GM08714 (cell line): Measurements from ENCODE around the gene MYH14.

Experiments
- H3K4me3 ChIP-seq: fragments of 200-500 bp; sonication (Bioruptor generic); 2 replicates; pipeline ENCODE4 v1.5.1; 2014; ENCODE audit warnings: mild to moderate bottlenecking, low read length, inconsistent platforms
- ZNF274 ChIP-seq: IDR thresholded peaks from 2 replicates; pipeline ENCODE4 v1.6.1; 2012; ENCODE audit warnings: mild to moderate bottlenecking, low read depth, low read length

The MYH14 gene

DNA sequence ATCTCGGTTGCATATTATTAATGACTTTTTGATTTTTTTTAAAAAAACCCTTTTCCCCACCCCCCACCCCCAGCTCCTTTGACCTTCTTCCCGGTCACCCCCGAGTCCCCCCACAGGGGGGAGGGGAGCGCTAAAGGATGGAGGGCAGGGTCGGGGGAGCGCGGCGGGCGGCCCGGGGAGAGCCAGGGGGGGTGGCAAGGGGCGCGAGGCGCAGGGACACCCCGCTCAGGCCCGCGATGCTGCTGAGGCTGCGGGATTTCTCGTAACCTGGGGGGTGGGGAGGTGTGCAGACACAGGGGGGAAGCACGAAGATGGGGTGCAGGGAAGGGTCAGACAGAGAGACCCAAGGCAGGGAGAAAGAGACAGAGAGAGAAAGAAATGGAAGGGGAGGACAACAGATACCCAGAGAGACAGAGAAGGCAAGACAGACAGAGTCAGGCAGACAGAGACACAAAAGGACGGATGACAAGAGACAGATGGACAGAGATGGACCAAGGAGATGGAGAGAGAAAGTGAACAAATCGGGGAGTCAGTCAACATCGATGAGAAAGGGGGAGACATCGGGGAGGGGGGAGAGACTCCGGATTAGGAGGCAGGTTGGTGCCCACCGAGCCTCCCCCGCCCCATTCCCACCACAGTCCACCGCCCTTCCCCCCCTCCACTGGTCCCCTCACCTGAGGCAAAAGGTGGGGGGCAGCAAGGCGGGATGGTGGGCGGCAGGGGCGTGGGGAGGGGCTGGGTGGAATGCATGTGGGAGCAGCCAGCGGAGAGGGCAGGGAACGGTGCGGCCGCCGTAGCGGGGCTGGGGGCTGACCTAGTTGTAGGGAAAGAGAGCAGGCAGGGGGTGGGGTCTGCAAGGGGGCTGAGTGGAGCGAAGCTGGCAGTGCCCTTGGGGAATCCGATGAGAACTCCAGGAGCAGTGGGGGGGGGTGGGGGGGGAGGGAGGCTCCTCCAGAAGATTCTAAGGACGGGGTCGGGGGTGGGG is 111.6 kb downstream of the MYH14 start:
- no peak for TF ChIP-seq ZNF274
- no peak overlapping the region for H3K4me3 ChIP-seq

GRCh38 chr19:50315773-50316448 is 112.5 kb downstream of the MYH14 start:
- no peak for TF ChIP-seq ZNF274
- H3K4me3 ChIP-seq, result no peak overlapping the region

- no peak overlapping the region for H3K4me3 ChIP-seq
- TF ChIP-seq ZNF274, result no peak
Measured at GRCh38 chr19:50317115-50317514, 113.7 kb downstream of the MYH14 start.

DNA sequence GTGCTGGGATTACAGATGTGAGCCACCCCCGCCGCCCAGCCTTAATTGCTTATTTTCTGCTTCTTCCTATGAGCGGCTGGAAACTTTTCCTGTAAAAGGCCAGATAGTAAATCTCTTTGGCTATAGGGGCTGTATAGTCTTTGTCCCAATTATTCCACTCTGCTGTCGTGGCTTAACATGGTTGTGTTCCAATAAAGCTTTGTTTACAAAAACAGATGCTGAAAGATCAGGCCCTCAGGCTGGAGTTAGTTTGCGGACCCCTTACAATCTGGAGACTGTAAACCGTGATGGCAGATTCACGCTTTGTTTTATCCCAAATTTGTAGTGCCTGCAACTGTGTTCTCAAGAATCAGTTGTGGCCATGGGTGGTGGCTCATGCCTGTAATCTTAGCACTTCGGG is 115.0 kb downstream of the MYH14 start:
- H3K4me3 ChIP-seq, result no peak overlapping the region
- no peak for TF ChIP-seq ZNF274

- no peak for TF ChIP-seq ZNF274
- H3K4me3 ChIP-seq, result no peak overlapping the region
Measured at GRCh38 chr19:50319156-50319555, 115.7 kb downstream of the MYH14 start.

- TF ChIP-seq ZNF274, result no peak
- H3K4me3 ChIP-seq, result no peak overlapping the region
Measured at GRCh38 chr19:50320051-50320450, 116.6 kb downstream of the MYH14 start.

- no peak overlapping the region for H3K4me3 ChIP-seq
- TF ChIP-seq ZNF274, result no peak
Measured at GRCh38 chr19:50320596-50320995, 117.2 kb downstream of the MYH14 start.

DNA sequence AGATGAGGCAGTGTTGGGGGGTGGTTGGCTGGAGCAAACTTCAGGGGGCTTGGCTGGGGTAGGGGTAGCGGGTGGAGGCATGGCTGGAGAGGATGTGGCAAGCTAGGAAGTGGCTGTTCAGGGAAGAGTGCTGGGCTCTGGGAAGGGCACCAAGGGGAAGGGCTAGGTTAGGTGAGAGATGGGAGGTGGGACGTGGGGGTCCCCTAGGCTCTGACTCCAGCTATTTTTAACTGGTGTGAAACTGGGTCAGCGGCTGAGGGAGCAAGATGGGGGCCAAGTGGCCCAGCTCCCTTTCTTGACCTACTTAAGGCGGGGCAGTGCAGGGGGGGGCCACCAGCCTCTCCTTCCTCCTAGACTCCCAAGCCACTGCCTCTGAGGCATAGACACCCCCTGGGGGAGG is 118.4 kb downstream of the MYH14 start:
- TF ChIP-seq ZNF274, result no peak
- H3K4me3 ChIP-seq, result no peak overlapping the region

- H3K4me3 ChIP-seq, result no peak overlapping the region
- TF ChIP-seq ZNF274, result no peak
Measured at GRCh38 chr19:50322234-50322633, 118.8 kb downstream of the MYH14 start.

DNA sequence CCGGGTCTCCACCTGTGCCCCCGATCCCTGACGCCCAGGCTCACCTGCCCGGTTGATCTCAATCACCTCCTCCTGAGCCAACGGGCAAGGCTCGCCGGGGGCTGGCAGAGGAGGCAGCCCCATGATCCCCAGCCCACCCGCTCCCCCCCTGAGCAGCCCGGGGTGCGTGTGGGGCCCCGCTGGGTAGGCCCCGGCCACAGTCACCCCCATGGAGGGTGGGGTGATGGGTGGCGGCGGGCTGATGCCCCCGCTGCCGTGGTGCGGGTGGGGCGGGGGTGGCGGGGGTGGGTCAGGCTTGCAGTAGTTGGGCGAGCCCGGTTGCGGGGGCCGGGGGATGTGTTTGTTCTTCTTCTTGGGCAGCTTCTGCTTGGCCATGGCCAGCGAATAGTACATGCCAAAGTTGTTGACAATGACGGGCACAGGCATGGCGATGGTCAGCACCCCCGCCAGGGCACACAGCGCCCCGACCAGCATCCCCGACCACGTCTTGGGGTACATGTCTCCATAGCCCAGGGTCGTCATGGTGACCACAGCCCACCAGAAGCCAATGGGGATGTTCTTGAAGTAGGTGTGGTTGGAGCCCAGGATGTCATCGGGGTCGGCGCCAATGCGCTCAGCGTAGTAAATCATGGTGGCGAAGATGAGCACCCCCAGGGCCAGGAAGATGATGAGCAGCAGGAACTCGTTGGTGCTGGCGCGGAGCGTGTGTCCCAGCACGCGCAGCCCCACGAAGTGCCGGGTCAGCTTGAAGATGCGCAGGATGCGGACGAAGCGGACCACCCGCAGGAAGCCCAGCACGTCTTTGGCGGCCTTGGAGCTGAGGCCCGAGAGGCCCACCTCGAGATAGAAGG is 119.7 kb downstream of the MYH14 start:
- no peak overlapping the region for H3K4me3 ChIP-seq

DNA sequence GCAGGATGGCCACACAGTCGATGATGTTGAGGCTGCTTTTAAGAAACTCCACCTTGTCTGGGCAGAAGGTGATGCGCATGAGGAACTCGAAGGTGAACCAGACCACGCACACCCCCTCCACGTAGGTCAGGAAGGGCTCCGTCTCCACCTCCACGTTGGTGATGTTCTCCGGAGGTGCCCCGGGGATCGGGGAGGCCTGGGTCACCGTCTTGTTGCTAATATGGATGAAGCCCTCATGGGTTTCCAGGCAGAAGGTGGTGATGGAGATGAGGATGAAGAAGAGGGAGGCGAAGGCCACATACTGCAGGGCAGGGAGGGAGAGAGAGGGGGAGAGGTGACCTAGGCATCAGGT is 120.3 kb downstream of the MYH14 start:
- H3K4me3 ChIP-seq, result no peak overlapping the region
- no peak for TF ChIP-seq ZNF274

More for the DNA sequence above, 119.7 kb downstream of the MYH14 start:
- no peak for TF ChIP-seq ZNF274

- no peak for TF ChIP-seq ZNF274
- no peak overlapping the region for H3K4me3 ChIP-seq
Measured at GRCh38 chr19:50324331-50324730, 120.9 kb downstream of the MYH14 start.

DNA sequence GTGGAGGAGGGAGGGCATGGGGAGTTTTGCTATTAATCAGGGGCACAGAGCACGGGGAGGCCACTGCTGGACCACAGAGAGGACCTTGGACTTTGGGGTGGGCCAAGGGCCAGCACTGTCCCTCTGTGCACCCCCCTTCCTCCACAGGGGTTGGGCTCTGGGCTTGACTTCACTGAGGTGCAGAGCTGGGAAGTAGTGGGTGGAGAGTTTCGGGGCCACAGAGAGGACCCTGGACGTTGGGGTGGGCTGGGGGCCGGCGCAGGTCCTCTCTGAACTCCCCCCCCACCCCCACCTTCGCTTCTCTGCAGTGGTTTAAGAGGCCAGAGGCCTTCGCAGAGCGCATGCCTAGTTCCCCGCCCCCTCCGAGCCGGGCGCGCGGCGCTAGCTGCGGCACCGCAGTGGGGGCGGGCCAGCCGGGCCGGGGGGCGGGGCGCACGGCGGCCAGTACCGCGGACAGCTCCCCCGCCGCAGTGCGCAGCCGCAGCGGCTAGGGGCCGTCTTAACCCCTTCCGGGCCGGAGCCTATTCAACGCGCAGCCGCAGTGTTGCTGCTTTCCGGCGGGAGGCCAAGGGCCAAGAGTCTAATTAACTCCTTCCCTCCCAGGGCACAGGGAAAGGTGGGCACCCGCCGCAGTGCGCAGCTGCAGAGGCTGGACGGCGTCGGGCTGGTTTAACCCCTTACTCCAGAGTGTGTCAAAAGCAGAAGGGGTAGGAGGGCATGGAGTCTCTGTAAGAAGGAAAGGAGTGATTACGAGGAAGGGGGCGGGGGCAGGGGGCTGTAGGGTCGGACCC is 122.1 kb downstream of the MYH14 start:
- no peak for TF ChIP-seq ZNF274
- H3K4me3 ChIP-seq, result no peak overlapping the region
